GM23338 (cell line): ENCODE results near the gene CKAP2. TPM values are rescaled to one million over a fixed set of nuclear protein-coding genes. Genes with fewer than 3 reads are reported as not detected.

Experiments
- ATAC-seq: fragments of 200-7000 bp; cut with Tn5 transposase; 3 replicates; pipeline ENCODE4 v1.9.1; 2020
- DNase-seq: peaks from one replicate; pipeline ENCODE4 v3.0.0-alpha.2; 2015; ENCODE audit warnings: low spot score
- H2AFZ ChIP-seq: fragments of 200-600 bp; sonication (generic); 2 replicates; pipeline ENCODE4 v1.8.0; 2016; ENCODE audit warnings: antibody characterized with exemption, mild to moderate bottlenecking, moderate library complexity
- H3F3A ChIP-seq: fragments of 200-600 bp; sonication (generic); replicated peaks from 2 replicates; pipeline ENCODE4 v1.8.0; 2017; ENCODE audit warnings: antibody characterized with exemption, mixed run types, low read depth
- H3K27ac ChIP-seq: fragments of 200-600 bp; sonication (generic); 2 replicates; pipeline ENCODE4 v1.6.1; 2016; ENCODE audit warnings: low read depth
- H3K27me3 ChIP-seq: fragments of 200-600 bp; sonication (generic); 2 replicates; pipeline ENCODE4 v1.8.0; 2016; ENCODE audit warnings: mild to moderate bottlenecking, mixed run types, moderate library complexity; ENCODE audit not compliant: insufficient read depth
- H3K36me3 ChIP-seq: fragments of 200-600 bp; sonication (generic); 2 replicates; pipeline ENCODE4 v1.8.0; 2016; ENCODE audit warnings: mild to moderate bottlenecking; ENCODE audit not compliant: insufficient read depth
- H3K4me1 ChIP-seq: fragments of 200-600 bp; sonication (generic); 2 replicates; pipeline ENCODE4 v1.8.0; 2016; ENCODE audit warnings: mild to moderate bottlenecking, moderate library complexity; ENCODE audit not compliant: insufficient read depth
- H3K4me2 ChIP-seq: fragments of 200-600 bp; sonication (generic); 2 replicates; pipeline ENCODE4 v1.7.1; 2017; ENCODE audit warnings: mixed run types
- H3K4me3 ChIP-seq: fragments of 200-600 bp; sonication (generic); 2 replicates; pipeline ENCODE4 v1.6.1; 2016; ENCODE audit warnings: mixed run types
- H3K79me2 ChIP-seq: fragments of 200-600 bp; sonication (generic); replicated peaks from 2 replicates; pipeline ENCODE4 v1.8.0; 2017; ENCODE audit warnings: mild to moderate bottlenecking; ENCODE audit not compliant: insufficient read depth
- H3K9me2 ChIP-seq: fragments of 200-600 bp; sonication (generic); 2 replicates; pipeline ENCODE4 v1.8.0; 2017; ENCODE audit not compliant: insufficient read depth
- H4K20me1 ChIP-seq: fragments of 200-600 bp; sonication (generic); replicated peaks from 2 replicates; pipeline ENCODE4 v1.8.0; 2017; ENCODE audit warnings: mild to moderate bottlenecking; ENCODE audit not compliant: insufficient read depth
- H3K27ac Mint-ChIP-seq: 2 replicates; pipeline ENCODE4 v1.8.0; 2020; ENCODE audit warnings: inconsistent platforms, mild to moderate bottlenecking, moderate library complexity, mixed read lengths
- H3K27me3 Mint-ChIP-seq: 3 replicates; pipeline ENCODE4 v1.8.0; 2022; ENCODE audit warnings: low read depth, mild to moderate bottlenecking, moderate library complexity, mixed read lengths, inconsistent platforms; ENCODE audit not compliant: insufficient read depth, poor library complexity
- H3K36me3 Mint-ChIP-seq: 3 replicates; pipeline ENCODE4 v1.8.0; 2021; ENCODE audit warnings: low read depth, mild to moderate bottlenecking, inconsistent platforms, moderate library complexity, mixed read lengths
- H3K4me1 Mint-ChIP-seq: 3 replicates; pipeline ENCODE4 v1.8.0; 2020; ENCODE audit warnings: mild to moderate bottlenecking, inconsistent platforms, mixed read lengths
- H3K4me3 Mint-ChIP-seq: 3 replicates; pipeline ENCODE4 v1.8.0; 2021; ENCODE audit warnings: moderate library complexity, mild to moderate bottlenecking, inconsistent platforms, mixed read lengths
- H3K9me3 Mint-ChIP-seq: 3 replicates; pipeline ENCODE4 v1.8.0; 2020; ENCODE audit warnings: moderate library complexity, mild to moderate bottlenecking, inconsistent platforms, mixed read lengths
- CREB1 ChIP-seq: fragments of 250-450 bp; sonication (Bioruptor Pico); IDR thresholded peaks from 2 replicates; pipeline ENCODE4 v1.5.0; 2020; ENCODE audit warnings: low read depth, mild to moderate bottlenecking, moderate library complexity
- EZH2 ChIP-seq: fragments of 200-600 bp; sonication (generic); IDR thresholded peaks from one replicate; pipeline ENCODE4 v1.8.0; 2017; ENCODE audit warnings: antibody characterized with exemption, mild to moderate bottlenecking, low read depth; ENCODE audit not compliant: unreplicated experiment
- EZH2phosphoT487 ChIP-seq: fragments of 200-600 bp; sonication (generic); IDR thresholded peaks from one replicate; pipeline ENCODE4 v1.8.1; 2018; ENCODE audit warnings: antibody characterized with exemption; ENCODE audit not compliant: unreplicated experiment
- JUNB ChIP-seq: IDR thresholded peaks from one replicate; pipeline ENCODE4 v1.6.1; 2016; ENCODE audit warnings: antibody characterized with exemption; ENCODE audit not compliant: unreplicated experiment
- NANOG ChIP-seq: IDR thresholded peaks from 2 replicates; pipeline ENCODE4 v1.6.1; 2016; ENCODE audit warnings: antibody characterized with exemption, borderline replicate concordance
- POLR2AphosphoS5 ChIP-seq: IDR thresholded peaks from 2 replicates; pipeline ENCODE4 v1.6.1; 2016; ENCODE audit warnings: antibody characterized with exemption, low read depth
- STAT1 ChIP-seq: IDR thresholded peaks from one replicate; pipeline ENCODE4 v1.6.1; 2016; ENCODE audit warnings: antibody characterized with exemption; ENCODE audit not compliant: unreplicated experiment
- ZNF114 ChIP-seq: fragments of 250-450 bp; sonication (Bioruptor Pico); IDR thresholded peaks from 2 replicates; pipeline ENCODE4 v1.5.0; 2020; ENCODE audit warnings: mild to moderate bottlenecking, moderate library complexity
- ZNF331 ChIP-seq: fragments of 250-450 bp; sonication (Bioruptor Pico); IDR thresholded peaks from 2 replicates; pipeline ENCODE4 v1.5.0; 2020; ENCODE audit warnings: low read depth, mild to moderate bottlenecking, moderate library complexity
- polyA plus RNA-seq: library from polyadenylated mRNA; unstranded; fragments of >200 nt; fragmentation: Nextera tagmentation; extraction: Ambion mirVana; gene quantifications from 2 replicates; pipeline ENCODE4 v1.2.1, GENCODE V29; 2016
- total RNA-seq: library from RNA; depleted of rRNA; stranded (reverse); fragments of >200 nt; shearing (Covaris generic); gene quantifications from 2 replicates; pipeline ENCODE4 v1.2.3, GENCODE V29; 2014
- TF ChIP-seq, protein P1 (sequence below): IDR thresholded peaks from one replicate; pipeline ENCODE4 v1.6.1; 2018; ENCODE audit warnings: antibody characterized with exemption; ENCODE audit not compliant: unreplicated experiment
- TF ChIP-seq, protein P2 (sequence below), 2 experiments: fragments of 200-600 bp in 1 of 2; sonication (generic) in 1 of 2; conservative IDR thresholded peaks; 2 replicates each; pipeline versions ENCODE4 v1.5.1 to v1.6.1; 2016 to 2017; ENCODE audit warnings: antibody characterized with exemption in 2 of 2, low read depth in 2 of 2, mild to moderate bottlenecking in 2 of 2, moderate library complexity in 1 of 2

The CKAP2 gene
- total and polyA plus RNA-seq, 2 experiments from 2014 or later: 48.8 to 103 TPM

GRCh38 chr13:52447815-52448552 lies 7.3 kb upstream of the CKAP2 start:
- H4K20me1 ChIP-seq: peaks cover 15% of the 10 kb centered on the region; the same call in 1 of the 2 replicates
- H3K4me3 ChIP-seq: no peak overlapping the region
- no peak for TF ChIP-seq ZNF331 (CRISPR knock-in tag)
- no peak for TF ChIP-seq CREB1 (CRISPR knock-in tag)
- TF ChIP-seq, protein P1, sequence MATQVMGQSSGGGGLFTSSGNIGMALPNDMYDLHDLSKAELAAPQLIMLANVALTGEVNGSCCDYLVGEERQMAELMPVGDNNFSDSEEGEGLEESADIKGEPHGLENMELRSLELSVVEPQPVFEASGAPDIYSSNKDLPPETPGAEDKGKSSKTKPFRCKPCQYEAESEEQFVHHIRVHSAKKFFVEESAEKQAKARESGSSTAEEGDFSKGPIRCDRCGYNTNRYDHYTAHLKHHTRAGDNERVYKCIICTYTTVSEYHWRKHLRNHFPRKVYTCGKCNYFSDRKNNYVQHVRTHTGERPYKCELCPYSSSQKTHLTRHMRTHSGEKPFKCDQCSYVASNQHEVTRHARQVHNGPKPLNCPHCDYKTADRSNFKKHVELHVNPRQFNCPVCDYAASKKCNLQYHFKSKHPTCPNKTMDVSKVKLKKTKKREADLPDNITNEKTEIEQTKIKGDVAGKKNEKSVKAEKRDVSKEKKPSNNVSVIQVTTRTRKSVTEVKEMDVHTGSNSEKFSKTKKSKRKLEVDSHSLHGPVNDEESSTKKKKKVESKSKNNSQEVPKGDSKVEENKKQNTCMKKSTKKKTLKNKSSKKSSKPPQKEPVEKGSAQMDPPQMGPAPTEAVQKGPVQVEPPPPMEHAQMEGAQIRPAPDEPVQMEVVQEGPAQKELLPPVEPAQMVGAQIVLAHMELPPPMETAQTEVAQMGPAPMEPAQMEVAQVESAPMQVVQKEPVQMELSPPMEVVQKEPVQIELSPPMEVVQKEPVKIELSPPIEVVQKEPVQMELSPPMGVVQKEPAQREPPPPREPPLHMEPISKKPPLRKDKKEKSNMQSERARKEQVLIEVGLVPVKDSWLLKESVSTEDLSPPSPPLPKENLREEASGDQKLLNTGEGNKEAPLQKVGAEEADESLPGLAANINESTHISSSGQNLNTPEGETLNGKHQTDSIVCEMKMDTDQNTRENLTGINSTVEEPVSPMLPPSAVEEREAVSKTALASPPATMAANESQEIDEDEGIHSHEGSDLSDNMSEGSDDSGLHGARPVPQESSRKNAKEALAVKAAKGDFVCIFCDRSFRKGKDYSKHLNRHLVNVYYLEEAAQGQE: no peak
- TF ChIP-seq NANOG: no peak
- no peak for TF ChIP-seq POLR2AphosphoS5
- TF ChIP-seq JUNB: no peak
- TF ChIP-seq, protein P2, sequence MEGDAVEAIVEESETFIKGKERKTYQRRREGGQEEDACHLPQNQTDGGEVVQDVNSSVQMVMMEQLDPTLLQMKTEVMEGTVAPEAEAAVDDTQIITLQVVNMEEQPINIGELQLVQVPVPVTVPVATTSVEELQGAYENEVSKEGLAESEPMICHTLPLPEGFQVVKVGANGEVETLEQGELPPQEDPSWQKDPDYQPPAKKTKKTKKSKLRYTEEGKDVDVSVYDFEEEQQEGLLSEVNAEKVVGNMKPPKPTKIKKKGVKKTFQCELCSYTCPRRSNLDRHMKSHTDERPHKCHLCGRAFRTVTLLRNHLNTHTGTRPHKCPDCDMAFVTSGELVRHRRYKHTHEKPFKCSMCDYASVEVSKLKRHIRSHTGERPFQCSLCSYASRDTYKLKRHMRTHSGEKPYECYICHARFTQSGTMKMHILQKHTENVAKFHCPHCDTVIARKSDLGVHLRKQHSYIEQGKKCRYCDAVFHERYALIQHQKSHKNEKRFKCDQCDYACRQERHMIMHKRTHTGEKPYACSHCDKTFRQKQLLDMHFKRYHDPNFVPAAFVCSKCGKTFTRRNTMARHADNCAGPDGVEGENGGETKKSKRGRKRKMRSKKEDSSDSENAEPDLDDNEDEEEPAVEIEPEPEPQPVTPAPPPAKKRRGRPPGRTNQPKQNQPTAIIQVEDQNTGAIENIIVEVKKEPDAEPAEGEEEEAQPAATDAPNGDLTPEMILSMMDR (conservative IDR thresholded peaks at IDR 0.05; ENCODE audit: low read depth in 2 of 2): no peak
- TF ChIP-seq EZH2phosphoT487: no peak
- H3K36me3 Mint-ChIP-seq: no peaks in the 10 kb centered on the region
- DNase-seq (peak; percentile 10), ATAC-seq (no peak)
- H3K27me3 Mint-ChIP-seq: peaks cover 3% of the 10 kb centered on the region
- no peak overlapping the region for H3K4me2 ChIP-seq
- H3K9me2 ChIP-seq: no peaks in the 10 kb centered on the region
- peaks cover 9% of the 10 kb centered on the region for H3K4me1 Mint-ChIP-seq
- no peaks in the 10 kb centered on the region for H3K27me3 ChIP-seq
- H3K4me1 ChIP-seq: peaks cover 11% of the 10 kb centered on the region; the same call in 1 of the 2 replicates
- H3K27ac ChIP-seq: no peak overlapping the region
- no peak overlapping the region for H3K27ac Mint-ChIP-seq
- H3F3A ChIP-seq: no peaks in the 10 kb centered on the region
- H3K36me3 ChIP-seq: no peaks in the 10 kb centered on the region
- no peak overlapping the region for H3K4me3 Mint-ChIP-seq
- no peak overlapping the region for H2AFZ ChIP-seq
- peaks cover 53% of the 10 kb centered on the region for H3K79me2 ChIP-seq
- H3K9me3 Mint-ChIP-seq: no peaks in the 10 kb centered on the region

DNA sequence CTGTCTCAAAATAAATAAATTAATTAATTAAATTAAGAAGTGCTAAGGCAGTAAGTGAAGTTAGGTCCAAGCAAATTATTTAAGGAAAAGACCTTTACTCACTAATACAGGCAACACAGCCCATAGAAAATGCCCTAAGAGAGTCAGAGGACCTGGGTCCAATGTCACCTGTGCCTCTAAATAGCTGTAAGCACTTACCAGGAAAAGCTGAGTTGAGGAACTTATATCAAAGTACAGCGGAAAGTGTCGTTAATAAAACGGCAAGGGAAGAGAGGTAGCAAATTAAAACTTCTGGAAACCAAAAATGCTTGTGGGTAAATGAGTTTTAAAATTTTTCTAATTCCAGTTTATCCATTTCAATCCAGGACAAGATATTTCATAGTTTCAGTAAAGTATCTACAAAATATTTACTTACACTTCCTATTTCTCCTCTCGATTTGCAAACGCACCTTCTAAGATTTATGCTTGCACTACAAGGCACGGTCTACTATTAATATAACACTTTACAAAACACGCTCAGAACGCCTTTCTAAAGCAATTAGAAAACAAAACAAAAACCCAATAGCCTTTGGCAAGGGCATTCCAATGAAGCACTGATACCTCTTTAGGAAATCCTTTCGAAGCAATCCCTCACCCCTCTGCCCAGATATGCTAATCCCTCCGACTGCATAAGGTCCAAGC lies 5.8 kb upstream of the CKAP2 start:
- H3K27me3 Mint-ChIP-seq: peaks cover 3% of the 10 kb centered on the region
- H3K36me3 Mint-ChIP-seq: no peaks in the 10 kb centered on the region
- no peaks in the 10 kb centered on the region for H3F3A ChIP-seq
- DNase-seq (no peak), ATAC-seq (no peak)
- H3K9me2 ChIP-seq: no peaks in the 10 kb centered on the region
- H3K27ac Mint-ChIP-seq: no peak overlapping the region; the same call in 1 of the 2 replicates
- peak overlapping the region; percentile 79 for H3K4me2 ChIP-seq
- H3K36me3 ChIP-seq: no peaks in the 10 kb centered on the region
- H3K4me3 ChIP-seq: peak overlapping the region; percentile 74
- peaks cover 46% of the 10 kb centered on the region for H3K79me2 ChIP-seq
- H3K9me3 Mint-ChIP-seq: no peaks in the 10 kb centered on the region
- peaks cover 11% of the 10 kb centered on the region; the same call in 1 of the 2 replicates for H3K4me1 ChIP-seq
- peak overlapping the region; percentile 88 for H3K4me3 Mint-ChIP-seq
- H4K20me1 ChIP-seq: peaks cover 15% of the 10 kb centered on the region; the same call in 1 of the 2 replicates
- no peak overlapping the region for H3K27ac ChIP-seq
- H3K4me1 Mint-ChIP-seq: peaks cover 10% of the 10 kb centered on the region
- H2AFZ ChIP-seq: peak overlapping the region; percentile 88
- H3K27me3 ChIP-seq: no peaks in the 10 kb centered on the region
- TF ChIP-seq, protein P2 (conservative IDR thresholded peaks at IDR 0.05; ENCODE audit: low read depth in 2 of 2): no peak
- TF ChIP-seq EZH2 (no peak), STAT1 (no peak), JUNB (no peak), EZH2phosphoT487 (no peak), ZNF114 (CRISPR knock-in tag) (no peak)
- TF ChIP-seq, protein P1: no peak
